ENCODE results near the gene CADPS. TPM values are rescaled to one million over a fixed set of nuclear protein-coding genes. Genes with fewer than 3 reads are reported as not detected.

The CADPS gene
- total and polyA plus RNA-seq, 2 of the 4 experiments (the other 2 are of a cell fraction), result not detected

DNA sequence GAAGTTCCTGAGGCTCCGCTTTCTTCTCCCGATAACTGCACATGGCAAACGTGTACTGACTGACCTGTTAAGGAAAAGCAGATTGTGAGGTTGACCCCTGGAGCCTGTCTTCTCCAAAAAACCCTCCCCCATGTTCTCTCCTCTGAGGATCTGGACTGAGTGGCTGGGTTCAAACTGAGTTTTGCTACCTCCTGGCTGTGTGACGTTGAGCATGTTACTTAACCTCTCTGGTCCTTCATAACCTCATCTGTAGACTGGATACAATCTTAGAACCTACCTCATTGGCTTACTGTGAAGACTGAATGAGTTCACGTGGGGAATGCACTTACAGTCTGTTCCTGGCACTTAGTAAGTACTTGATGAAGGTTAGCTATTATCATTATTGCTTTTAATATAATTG is 317.8 kb downstream of the CADPS start:
- Histone ChIP-seq H3K9me1 (ENCODE audit: insufficient read depth, low read length) (peaks cover 2% of the 10 kb centered on the region; the same call in 1 of the 2 replicates), H3K9ac (ENCODE audit: low read depth, low read length) (no peak overlapping the region), H3K4me3 (ENCODE audit: insufficient read depth, low read depth, low read length) (no peak overlapping the region), H2AK5ac (ENCODE audit: low read depth, low read length) (no peak overlapping the region), H4K8ac (ENCODE audit: low read depth in 2 of 2, low read length in 2 of 2) (no peak overlapping the region), H2BK15ac (ENCODE audit: low read depth, low read length) (no peak overlapping the region), H3K14ac (replicated peaks; ENCODE audit: low read depth, low read length) (no peak overlapping the region), H3K79me1 (ENCODE audit: low read depth in 1 of 2, low read length in 2 of 2) (no peaks in the 10 kb centered on the region), H3K23ac (ENCODE audit: low read depth, low read length) (no peak overlapping the region), H3K27ac (ENCODE audit: insufficient read depth, low read length) (no peak overlapping the region), H4K5ac (ENCODE audit: low read depth, low read length) (no peak overlapping the region), H4K91ac (ENCODE audit: insufficient read depth, low read depth, low read length) (no peak overlapping the region), H2AFZ (replicated peaks; ENCODE audit: low read length, poor library complexity) (no peak overlapping the region), H3K4me1 (ENCODE audit: control insufficient read depth, insufficient read depth, low read length) (peaks cover 1% of the 10 kb centered on the region; the same call in 1 of the 2 replicates), H2BK5ac (ENCODE audit: low read depth, low read length, poor library complexity, severe bottlenecking) (no peak overlapping the region), H2BK20ac (ENCODE audit: low read depth, low read length) (no peak overlapping the region), H3K56ac (ENCODE audit: extremely low read depth, insufficient read depth, low read length) (no peak overlapping the region), H2BK120ac (ENCODE audit: low read depth, low read length) (no peak overlapping the region), H3K9me3 (ENCODE audit: control insufficient read depth, insufficient read depth, low read length) (no peaks in the 10 kb centered on the region), H3K27me3 (ENCODE audit: control insufficient read depth, insufficient read depth, low read length) (peaks cover 2% of the 10 kb centered on the region), H3K4ac (ENCODE audit: low read depth, low read length) (no peak overlapping the region), H4K20me1 (ENCODE audit: insufficient read depth, low read length) (no peaks in the 10 kb centered on the region), H3K18ac (ENCODE audit: low read depth, low read length) (no peak overlapping the region), H3K36me3 (ENCODE audit: control insufficient read depth, insufficient read depth, low read length) (no peaks in the 10 kb centered on the region), H2AK9ac (replicated peaks; ENCODE audit: low read depth, low read length, poor library complexity) (no peak overlapping the region), H3K4me2 (ENCODE audit: low read depth, low read length) (no peak overlapping the region)
- intact Hi-C loops (cut with micrococcal nuclease) (no loop called here), dilution Hi-C loops (cut with HindIII; ENCODE audit: low sequenced_read_pairs, unreplicated experiment) (no loop called here), in situ Hi-C loops (cut with MboI; ENCODE audit: low sequenced_read_pairs) (loop anchor here (10.0 kb wide), 1 partner anchor 353 kb away; no protein-coding TSS in a partner anchor)
- CTCF ChIA-PET, result no interaction called here
- ATAC-seq (ENCODE audit: low read depth), result no peak
- DNase-seq, result no peak
- no TSS peak for BruUV-seq (replicated peaks)
- POLR2A ChIA-PET (ENCODE audit: unreplicated experiment), result no interaction called here
- TF ChIP-seq, protein P1, sequence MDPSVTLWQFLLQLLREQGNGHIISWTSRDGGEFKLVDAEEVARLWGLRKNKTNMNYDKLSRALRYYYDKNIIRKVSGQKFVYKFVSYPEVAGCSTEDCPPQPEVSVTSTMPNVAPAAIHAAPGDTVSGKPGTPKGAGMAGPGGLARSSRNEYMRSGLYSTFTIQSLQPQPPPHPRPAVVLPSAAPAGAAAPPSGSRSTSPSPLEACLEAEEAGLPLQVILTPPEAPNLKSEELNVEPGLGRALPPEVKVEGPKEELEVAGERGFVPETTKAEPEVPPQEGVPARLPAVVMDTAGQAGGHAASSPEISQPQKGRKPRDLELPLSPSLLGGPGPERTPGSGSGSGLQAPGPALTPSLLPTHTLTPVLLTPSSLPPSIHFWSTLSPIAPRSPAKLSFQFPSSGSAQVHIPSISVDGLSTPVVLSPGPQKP (IDR thresholded peaks at IDR 0.05; ENCODE audit: borderline replicate concordance, low read depth, low read length), result no peak
- TF ChIP-seq, protein P2, sequence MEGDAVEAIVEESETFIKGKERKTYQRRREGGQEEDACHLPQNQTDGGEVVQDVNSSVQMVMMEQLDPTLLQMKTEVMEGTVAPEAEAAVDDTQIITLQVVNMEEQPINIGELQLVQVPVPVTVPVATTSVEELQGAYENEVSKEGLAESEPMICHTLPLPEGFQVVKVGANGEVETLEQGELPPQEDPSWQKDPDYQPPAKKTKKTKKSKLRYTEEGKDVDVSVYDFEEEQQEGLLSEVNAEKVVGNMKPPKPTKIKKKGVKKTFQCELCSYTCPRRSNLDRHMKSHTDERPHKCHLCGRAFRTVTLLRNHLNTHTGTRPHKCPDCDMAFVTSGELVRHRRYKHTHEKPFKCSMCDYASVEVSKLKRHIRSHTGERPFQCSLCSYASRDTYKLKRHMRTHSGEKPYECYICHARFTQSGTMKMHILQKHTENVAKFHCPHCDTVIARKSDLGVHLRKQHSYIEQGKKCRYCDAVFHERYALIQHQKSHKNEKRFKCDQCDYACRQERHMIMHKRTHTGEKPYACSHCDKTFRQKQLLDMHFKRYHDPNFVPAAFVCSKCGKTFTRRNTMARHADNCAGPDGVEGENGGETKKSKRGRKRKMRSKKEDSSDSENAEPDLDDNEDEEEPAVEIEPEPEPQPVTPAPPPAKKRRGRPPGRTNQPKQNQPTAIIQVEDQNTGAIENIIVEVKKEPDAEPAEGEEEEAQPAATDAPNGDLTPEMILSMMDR (conservative IDR thresholded peaks at IDR 0.05; ENCODE audit: low read depth, low read length), result no peak
- no peak for TF ChIP-seq SMC3 (IDR thresholded peaks at IDR 0.05; ENCODE audit: low read depth, low read length)
- TF ChIP-seq, protein P3, sequence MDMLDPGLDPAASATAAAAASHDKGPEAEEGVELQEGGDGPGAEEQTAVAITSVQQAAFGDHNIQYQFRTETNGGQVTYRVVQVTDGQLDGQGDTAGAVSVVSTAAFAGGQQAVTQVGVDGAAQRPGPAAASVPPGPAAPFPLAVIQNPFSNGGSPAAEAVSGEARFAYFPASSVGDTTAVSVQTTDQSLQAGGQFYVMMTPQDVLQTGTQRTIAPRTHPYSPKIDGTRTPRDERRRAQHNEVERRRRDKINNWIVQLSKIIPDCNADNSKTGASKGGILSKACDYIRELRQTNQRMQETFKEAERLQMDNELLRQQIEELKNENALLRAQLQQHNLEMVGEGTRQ (IDR thresholded peaks at IDR 0.05; ENCODE audit: low read depth, low read length), result no peak
- no CpG with 5 or more reads among the region's 5 CpGs for WGBS, 2 experiments (ENCODE audit: extremely low coverage in 2 of 2, insufficient read length in 1 of 2)
